ENCODE measurements around the gene MAP4K4. TPM values are rescaled to one million over a fixed set of nuclear protein-coding genes. Genes with fewer than 3 reads are reported as not detected.

Gene MAP4K4
- total and polyA plus RNA-seq, 2 of the 13 experiments (the other 11 are each of a cell fraction or from before 2014, with no cell fraction given), result 105 to 264 TPM

- TF ChIP-seq POLR2AphosphoS5 (IDR thresholded peaks at IDR 0.05; ENCODE audit: low read depth, low read length) (peak; percentile 45; the same call in 1 of the 2 replicates), ZNF598 (CRISPR knock-in tag; IDR thresholded peaks at IDR 0.05; ENCODE audit: borderline replicate concordance) (no peak), IRX3 (CRISPR knock-in tag; IDR thresholded peaks at IDR 0.05; ENCODE audit: borderline replicate concordance, low read depth) (no peak), KDM5A (IDR thresholded peaks at IDR 0.05; ENCODE audit: borderline replicate concordance, low read length) (no peak; the same call in 1 of the 2 replicates), RARA (CRISPR knock-in tag; IDR thresholded peaks at IDR 0.05) (peak; percentile 87), BRD4 (CRISPR knock-in tag; IDR thresholded peaks at IDR 0.05) (no peak), ZNF264 (CRISPR knock-in tag; IDR thresholded peaks at IDR 0.05) (no peak), ZNF230 (CRISPR knock-in tag; IDR thresholded peaks at IDR 0.05) (no peak), E2F2 (CRISPR knock-in tag; IDR thresholded peaks at IDR 0.05; ENCODE audit: borderline replicate concordance) (no peak), ZC3H13 (CRISPR knock-in tag; IDR thresholded peaks at IDR 0.05) (no peak), NR0B2 (CRISPR knock-in tag; IDR thresholded peaks at IDR 0.05) (no peak), ZXDC (CRISPR knock-in tag; IDR thresholded peaks at IDR 0.05) (no peak), ZBTB21 (CRISPR knock-in tag; IDR thresholded peaks at IDR 0.05) (no peak), DBP (CRISPR knock-in tag; IDR thresholded peaks at IDR 0.05; ENCODE audit: not compliant biosample characterization) (no peak), ZNF629 (CRISPR knock-in tag; conservative IDR thresholded peaks at IDR 0.05) (0 out of 2 replicates have a peak, but pooled peaks have one; percentile 11), ZNF547 (CRISPR knock-in tag; IDR thresholded peaks at IDR 0.05) (no peak), REPIN1 (CRISPR knock-in tag; IDR thresholded peaks at IDR 0.05; ENCODE audit: borderline replicate concordance, low read depth) (peak; percentile 10; the same call in 1 of the 2 replicates), HDAC1 (CRISPR knock-in tag; IDR thresholded peaks at IDR 0.05) (peak; percentile 64), SP4 (CRISPR knock-in tag; IDR thresholded peaks at IDR 0.05) (no peak), ZFX (CRISPR knock-in tag; IDR thresholded peaks at IDR 0.05; ENCODE audit: low read depth) (peak; percentile 33), HHEX (CRISPR knock-in tag; IDR thresholded peaks at IDR 0.05) (no peak), ZNF616 (CRISPR knock-in tag; IDR thresholded peaks at IDR 0.05; ENCODE audit: low read depth) (no peak), MTERF4 (CRISPR knock-in tag; IDR thresholded peaks at IDR 0.05) (no peak), KAT2B (IDR thresholded peaks at IDR 0.05; ENCODE audit: borderline replicate concordance, low read depth, low read length) (no peak)
Observed at GRCh38 chr2:101766871-101767739, 69.6 kb downstream of the MAP4K4 start (continued).
